Anterior cingulate cortex (tissue), 58 donors: ENCODE data around the gene HIVEP3.
A peak's percentile ranks its signal among the peaks of the same experiment; 100 is the strongest.

Source experiments
- DNase-seq, 58 donors: peaks; one replicate each; lab custom pipeline; 2025; lab: John Stamatoyannopoulos, UW

The HIVEP3 gene

DNA sequence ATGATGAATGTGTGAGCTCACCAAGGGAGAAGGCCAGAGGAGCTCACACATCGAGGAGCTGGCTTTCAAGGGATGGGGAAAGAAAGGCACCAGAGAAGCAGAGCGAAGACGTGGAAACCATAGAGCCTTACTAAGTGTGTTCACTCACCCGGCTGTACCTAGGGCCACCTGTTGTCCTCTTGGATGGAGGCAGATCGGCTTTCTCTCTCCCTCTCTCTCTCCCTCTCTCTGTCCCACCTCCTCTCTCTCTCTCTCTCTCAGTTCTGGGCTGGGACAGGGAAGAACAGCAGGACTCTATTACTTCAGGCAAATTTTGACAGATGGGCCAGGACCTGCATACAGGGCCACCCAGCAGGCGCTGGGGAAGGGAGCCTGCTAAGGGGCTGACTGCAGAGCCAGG is 64.8 kb downstream of the HIVEP3 start:
- no peak for DNase-seq

- no peak for DNase-seq
These were observed 66.6 kb downstream of the HIVEP3 start for GRCh38 chr1:41852091-41852490.

DNA sequence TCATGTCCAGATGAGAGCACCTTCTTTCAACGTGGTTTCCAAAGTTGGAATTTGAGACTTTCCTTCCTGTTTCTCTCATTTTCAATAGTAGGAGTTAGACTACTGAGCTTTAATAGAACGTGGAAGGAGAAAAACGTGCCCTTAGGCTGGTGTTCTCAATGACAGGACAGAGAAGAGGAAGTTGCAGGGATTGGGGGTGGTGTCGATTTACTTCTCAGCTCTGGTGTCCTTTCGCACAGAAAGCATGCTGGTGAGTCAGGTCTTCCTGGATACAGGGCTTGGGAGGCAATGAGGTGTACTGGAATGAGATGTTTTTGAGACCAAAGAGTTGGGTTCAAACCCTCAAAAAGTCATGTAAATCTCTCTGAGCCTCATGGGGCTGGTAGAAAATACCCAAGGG is 67.1 kb downstream of the HIVEP3 start:
- DNase-seq, result no peak

GRCh38 chr1:41850029-41850428 is 68.7 kb downstream of the HIVEP3 start:
- DNase-seq, result no peak

GRCh38 chr1:41849211-41849759 is 69.4 kb downstream of the HIVEP3 start:
- DNase-seq, result no peak

DNA sequence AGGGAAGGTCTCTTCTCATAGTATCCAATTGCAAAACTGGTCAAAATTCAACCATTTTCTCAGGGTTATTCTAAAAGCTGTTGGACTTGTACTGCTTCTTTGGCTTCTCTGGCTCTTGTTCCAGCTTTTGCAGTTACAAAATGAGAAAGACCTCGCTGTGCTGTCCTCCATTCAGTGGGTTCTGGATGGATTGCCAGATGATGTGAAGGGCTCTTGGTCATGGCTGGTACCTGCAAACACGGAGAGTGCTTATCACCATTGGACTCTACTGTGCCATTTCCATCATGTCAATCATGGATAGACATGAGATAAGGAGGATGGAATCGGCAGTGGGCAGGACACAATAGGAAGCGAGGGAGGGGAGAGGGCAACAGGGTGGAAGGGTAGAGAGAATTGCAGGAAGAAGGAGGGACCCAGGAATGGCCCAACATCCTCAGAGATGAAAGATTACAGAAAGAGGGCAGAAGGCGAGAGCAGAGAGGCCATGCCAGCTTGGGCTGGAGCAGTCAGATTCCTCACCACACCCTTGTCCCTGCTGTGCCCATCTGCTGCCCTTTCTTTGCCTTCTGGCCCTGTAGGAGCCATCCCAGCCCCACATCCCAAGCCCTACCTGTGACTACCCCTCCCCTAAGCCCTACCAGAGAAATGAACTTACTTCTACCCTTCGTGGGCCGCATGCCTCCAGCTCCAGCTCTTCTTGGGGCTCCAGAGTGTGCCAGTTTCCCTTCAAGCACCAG is 70.3 kb downstream of the HIVEP3 start:
- DNase-seq, result no peak

- no peak for DNase-seq
These were observed 71.0 kb downstream of the HIVEP3 start for GRCh38 chr1:41847733-41848132.

DNA sequence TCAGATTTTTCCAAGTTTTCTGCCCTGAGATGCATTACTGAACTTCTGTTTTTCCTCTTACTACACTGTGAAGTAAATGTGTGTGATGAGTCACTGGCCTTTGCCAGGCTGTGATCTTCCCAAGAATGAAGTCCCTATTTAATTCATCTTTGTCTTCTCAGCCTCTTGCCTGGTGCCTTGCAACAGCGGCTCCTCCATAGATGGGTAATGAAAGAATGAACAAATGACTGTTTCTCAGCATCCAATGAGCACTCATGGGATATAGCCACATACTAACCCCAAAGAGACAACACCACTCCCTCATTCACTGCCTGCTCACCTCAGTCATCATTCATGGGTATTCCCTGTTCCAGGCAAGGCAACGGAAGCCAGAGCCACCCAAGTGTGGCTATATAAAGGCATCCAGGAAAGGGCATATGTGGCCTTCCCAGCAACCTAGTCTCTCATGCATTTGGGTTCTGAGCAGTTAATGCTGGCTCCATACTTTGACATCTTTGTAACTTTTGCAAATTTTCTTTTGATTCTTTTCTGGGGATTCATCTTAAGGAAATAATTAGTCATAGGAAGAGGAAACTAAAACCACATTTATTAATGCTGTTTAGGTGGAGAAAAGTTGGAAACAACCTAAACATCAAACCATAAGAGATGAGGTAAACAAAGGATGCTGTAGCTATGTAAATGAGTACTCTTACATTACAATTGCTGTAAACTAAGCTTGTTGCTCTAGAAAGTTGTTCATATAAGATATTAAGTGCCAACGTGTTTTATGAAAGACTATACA is 71.9 kb downstream of the HIVEP3 start:
- DNase-seq, result no peak

DNA sequence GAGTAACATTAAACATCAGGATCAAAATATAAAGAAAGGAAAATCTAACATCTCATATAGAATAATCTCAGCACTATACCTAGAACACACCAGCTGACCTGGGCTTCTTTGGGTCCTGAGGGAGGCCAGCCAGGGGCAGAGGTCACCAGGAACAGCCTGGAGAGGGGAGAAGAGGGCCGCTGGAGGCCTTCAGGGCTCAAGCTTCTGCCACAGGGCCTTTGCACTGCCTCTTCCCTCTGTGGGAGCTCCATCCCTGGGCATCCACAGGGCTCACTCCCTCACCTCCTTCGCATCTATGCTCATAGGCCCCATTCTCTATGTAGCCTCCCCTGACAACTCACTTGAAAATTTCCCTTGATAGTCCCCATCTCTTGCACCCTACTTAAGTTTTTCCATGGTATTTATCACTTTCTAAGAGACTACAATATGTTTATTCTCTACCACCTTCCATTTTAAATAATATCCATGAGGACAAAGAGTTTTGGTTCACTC is 73.9 kb downstream of the HIVEP3 start:
- no peak for DNase-seq

- DNase-seq, result no peak
These were observed 74.5 kb downstream of the HIVEP3 start for GRCh38 chr1:41844255-41844654.

GRCh38 chr1:41842993-41843755 is 75.5 kb downstream of the HIVEP3 start:
- no peak for DNase-seq

- DNase-seq, result no peak
These were observed 76.4 kb downstream of the HIVEP3 start for GRCh38 chr1:41842326-41842725.

- no peak for DNase-seq
These were observed 78.0 kb downstream of the HIVEP3 start for GRCh38 chr1:41840592-41841246.

- no peak for DNase-seq
These were observed 80.5 kb downstream of the HIVEP3 start for GRCh38 chr1:41838266-41838665.

GRCh38 chr1:41837691-41838090 is 81.0 kb downstream of the HIVEP3 start:
- no peak for DNase-seq

DNA sequence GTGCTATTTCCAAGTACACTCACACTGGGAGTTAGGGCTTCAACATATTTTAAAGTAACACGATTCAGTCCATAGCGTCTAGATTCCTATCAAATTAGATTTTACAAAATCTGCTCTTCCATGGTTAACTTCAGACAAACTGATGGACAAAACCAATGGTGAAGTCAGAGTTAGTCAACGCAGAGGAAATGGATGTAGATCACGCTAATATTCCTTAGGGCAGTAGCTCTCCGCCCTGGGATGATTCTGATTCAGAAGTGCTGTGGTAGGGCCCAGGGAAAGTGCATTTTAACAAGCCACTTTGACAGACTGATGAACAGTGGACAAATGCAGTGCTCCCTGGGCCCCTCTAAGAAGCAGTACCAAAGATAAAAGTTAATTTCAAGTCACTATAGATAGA is 83.2 kb downstream of the HIVEP3 start:
- DNase-seq, result no peak

DNA sequence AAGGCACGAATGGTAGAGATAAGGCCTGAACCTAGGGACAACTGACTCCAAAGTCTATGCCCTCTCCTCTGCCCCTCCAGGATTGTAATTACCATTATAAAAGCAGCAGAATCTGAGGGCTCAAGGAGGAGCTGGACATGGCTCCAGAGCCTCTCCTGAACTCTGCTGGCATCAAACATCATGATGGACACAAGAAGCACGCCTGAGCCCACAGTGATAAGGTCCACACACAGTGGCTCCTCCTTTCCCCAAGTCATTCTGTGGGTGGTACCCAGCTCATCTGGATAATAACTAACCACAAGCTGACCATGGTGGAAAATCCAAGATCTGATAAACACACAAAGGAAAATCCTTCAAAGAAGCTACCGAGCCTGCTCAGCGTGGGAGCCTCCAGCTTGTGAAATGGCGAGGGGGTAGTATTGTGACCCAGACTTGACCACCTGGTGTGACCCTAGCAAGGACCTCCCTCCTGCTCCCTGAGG is 85.2 kb downstream of the HIVEP3 start:
- DNase-seq, result no peak

DNA sequence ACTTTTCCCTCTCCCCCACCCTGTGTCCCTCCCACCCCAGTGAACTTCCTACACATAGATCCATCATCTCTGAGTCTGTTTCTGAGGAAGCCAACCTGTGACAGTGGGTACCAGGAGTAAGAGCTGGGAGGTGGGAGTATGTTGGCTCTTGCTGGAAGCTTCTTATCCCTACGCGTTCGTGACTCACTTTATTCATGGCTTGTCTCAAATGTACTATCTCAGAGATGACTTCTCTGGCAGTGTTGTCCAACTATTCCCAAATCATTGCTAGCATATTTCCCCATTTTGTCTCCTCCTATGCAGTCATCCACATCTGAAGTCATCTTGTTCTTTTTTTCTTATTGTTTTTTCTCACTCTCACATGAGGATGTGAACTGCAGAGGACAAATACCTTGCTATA is 88.0 kb downstream of the HIVEP3 start:
- peak in 10 of 58 donors; percentile 2 to 40 (median 10) for DNase-seq

DNA sequence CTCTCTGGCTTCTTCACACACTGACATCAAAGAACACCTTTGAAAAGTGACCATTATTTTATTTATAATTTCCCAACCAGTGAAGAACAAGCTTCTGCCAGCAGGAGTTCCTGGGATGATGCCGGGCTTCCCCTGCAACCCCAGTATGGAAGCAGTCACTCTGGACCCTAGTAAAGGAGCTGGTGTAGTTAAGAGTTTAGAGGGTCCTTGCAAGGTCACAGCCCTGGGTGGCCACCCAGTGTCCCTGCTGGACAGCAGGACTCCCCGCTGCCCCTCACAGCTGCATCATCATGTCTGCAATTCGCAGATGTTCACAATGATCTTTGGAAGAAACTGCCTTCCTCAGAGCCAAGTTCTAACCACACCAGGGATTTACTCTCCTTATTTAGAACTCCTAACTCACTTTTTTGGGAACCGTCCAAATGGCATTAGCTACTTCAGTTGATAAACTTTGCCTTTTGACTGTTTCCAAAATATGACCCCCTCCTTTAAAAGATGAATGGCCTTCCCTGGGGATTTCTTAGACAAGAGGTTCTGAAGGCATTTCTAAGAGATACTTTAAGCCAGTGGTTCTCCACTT is 90.6 kb downstream of the HIVEP3 start:
- no peak for DNase-seq

GRCh38 chr1:41823471-41823870 is 95.3 kb downstream of the HIVEP3 start:
- peak in 1 of 58 donors; percentile 5 for DNase-seq
